GM21576 (cell line): ENCODE results near the gene COL17A1.

ENCODE experiments used
- ATAC-seq: cut with Tn5 transposase; IDR thresholded peaks from one replicate; pipeline ENCODE4 v1.9.1; 2021; ENCODE audit warnings: mild to moderate bottlenecking, moderate library complexity; ENCODE audit not compliant: unreplicated experiment

The COL17A1 gene

DNA sequence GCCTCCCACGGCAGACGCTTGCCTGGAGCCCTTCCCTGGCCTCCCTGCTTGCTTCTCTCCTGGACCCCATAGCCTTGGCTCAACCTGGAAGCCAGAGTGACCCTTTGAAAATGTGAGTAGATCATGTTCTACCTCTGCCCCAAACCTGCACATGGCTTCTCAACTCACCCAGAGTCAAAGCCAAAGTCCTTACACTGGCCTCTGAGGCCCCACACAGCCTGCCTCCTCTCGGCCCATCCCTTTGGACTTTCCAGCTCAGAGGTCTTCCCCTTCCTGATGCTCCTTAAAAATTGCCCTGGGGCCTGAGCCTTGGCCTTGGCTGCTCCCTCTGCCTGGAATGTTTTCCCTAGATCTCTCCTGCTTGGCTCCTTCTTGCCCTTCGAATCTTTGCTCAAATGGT, 32.5 kb downstream of the COL17A1 start:
- ATAC-seq = no peak

DNA sequence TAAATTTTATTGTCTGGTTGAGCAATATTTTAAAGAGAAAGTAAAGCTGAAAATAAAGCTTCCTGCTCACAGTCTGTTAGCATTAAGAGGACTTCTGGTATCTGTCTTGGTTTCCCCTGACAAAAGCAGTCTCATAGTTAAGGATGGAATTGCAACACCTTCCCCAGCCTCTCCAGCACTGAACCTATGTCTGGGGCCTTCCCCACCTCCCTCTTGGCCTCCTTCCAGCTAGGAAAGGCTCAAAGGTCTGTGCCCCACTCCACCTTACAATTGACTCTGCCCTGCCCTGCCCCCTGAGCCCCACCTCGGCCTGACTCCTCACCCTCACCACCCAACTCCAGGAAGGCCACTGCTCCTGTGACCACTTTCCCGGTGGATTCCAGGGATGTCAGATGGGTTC, 33.2 kb downstream of the COL17A1 start:
- ATAC-seq = no peak

DNA sequence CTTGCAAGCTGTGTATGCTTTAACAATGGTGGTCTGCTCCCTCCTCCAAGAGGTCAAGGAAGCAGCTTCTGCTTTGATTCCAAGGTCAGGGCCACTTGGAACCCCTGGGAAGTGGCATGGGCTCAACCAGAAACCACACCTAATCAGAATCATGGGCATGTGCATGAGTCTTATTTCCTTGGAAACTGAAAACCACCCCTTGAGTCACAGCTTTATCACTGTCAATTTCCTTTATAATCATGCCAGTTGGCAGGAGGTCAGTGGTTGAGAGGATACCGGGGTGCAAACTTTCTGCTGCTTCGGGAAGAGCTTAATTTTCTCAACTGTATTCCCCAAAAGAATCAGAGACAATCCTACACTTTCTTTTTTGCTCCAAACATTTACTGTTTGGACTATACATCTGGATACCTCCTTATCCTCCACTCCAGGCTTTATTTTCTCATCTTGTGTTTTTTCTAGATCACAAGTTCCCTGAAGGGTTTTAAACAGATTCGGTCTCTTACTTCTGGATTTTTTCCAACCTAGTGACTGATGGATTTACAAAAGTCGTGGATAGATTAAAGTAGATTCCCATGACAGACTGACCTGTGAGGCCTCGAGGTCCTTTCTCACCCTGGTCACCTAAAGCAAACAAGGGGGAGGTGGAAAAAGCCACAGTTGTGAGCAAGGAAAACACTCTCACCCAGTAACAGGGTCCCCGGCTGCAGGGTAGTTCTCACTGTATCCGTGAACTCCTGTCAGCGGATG, 36.0 kb downstream of the COL17A1 start:
- no peak for ATAC-seq

DNA sequence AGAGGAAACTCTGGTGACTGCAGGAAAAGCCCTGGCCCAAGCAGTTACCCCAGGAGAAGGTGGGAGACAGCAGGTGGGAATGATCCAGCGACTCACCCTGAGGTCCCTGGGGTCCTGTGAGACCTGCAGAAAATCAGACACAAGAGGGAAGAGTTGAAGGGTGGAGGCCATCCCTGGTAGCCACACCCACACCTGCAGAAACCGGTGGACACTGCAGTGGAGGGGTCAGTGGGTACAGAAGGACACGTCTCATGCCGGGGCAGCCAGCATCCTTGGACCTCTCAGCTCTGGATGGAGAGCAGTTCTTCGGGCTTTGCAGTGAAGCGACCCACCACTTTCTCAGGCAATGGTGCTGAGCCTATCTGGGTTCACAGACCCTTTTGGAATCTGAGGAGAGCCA, 39.0 kb downstream of the COL17A1 start:
- ATAC-seq = no peak

DNA sequence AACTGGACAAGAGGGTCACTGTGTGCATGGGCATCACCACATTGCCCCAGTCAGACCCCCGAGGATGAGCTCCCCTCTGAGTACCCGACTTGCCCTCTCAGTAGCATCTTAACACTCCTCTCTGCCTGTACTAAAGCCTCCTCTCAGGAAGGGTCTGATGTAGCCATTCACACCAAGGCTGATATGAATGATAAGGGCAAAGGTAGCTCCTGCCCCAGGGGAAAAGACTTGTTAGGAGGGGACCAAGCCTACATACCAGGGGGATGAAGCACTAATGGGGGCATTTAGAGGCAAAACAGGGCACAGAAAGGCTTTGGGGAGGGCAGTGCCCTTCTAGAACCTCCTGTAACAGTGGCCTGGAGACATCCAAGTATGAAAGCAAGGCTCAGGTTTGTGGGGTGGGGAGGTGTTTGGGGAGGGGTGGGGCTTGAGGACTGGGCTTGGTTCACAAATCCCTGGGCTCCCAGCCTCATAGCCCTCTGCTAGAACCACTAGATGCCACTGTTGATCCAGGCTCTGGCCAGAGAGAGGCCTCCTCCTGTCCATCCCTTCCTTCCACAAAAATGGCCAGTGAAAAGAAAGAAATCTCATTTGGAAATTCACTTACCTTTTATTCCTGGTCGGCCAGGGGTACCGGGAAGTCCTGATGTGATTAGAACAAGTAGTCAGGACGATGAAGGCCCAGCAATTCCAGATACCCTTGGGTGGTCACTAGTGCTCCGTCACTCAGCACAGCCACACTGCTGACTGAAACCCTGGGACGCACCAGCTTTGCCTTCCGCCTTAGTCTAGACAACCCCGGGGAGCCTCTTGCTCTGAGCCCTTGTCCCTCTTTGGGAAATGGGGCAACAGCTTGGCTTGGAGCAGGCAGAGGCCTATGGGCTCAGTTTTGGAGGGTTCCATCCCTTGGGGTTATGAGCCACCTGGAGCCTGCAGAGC, 40.3 kb downstream of the COL17A1 start:
- no peak for ATAC-seq

DNA sequence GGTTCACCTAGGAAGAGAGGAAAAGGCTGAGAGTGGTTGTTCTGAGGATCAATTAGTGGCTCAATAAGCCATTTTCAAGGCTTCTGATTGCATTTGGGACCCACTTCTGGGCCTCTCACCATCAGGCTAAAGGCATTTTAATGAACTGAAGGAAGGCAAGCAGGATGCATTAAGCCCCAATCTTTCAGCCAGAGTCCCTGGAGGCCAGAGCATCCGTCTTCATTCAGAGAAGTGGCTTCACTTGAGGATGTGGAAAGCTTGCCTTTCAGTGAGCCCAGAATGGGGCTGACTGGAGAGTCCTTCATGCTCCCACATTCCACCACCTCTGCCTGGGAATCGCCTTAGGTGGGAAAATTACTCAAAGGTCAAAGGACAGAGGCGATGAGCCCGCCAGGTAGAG, 41.8 kb downstream of the COL17A1 start:
- ATAC-seq = no peak

DNA sequence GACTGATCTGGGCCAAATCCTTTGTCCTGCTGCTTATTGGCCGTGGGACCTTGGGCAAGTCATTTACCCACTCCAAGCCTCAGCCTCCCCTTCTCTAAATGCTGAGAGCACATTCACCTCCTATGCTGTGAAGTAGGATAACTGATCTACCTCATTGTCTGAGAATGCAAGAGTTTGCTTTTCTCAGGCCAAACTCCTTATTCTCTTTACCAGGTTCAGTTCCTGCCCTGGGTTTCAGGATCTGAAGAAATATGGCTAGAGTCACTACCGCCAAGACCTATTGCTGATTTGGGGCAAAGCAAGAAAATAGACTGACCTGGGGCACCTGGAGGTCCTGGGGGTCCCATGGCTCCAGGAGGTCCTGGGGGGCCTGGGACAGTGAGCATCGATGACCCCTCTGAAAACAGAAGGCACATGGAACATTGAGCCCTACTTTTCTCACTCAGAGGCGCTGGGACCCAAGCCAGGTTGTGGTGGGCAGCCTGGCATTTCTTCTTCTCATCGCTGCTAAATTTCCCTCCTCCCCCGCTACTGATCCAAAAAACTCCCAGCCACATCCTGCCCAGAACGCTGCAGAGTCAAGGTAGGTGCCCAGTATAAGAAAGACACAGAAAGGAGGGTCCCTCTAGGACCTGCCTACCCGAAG, 42.4 kb downstream of the COL17A1 start:
- no peak for ATAC-seq

DNA sequence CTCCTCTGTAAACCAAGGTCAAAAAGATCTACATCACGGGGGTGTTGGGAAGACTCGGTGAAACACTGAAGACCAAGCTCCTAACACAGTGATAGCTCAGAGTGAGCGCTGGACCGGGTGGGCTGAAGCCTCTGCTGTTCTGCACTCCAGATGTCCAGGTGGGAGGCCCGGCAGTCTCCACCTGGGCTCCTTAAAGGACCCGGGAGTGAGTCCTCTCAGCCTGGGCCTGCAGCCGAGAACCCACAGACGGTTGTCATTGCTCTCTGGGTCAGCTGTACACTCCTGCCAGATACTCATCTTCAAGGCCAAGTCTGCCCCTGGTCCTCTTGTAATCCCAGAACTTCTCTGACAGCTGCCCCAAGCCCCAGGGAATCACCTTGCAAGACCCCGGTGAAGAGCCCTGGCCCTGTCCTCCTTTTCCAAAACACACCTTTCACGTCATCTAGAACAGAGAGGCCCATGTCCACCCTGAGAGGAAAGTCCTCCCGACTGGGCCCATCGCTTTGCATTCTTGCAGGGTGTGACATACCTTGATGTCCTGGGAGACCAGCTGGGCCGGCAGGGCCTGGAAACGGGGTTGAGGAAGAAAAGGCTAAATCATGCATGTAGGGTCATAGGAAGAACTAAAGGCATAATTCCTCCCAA, 43.7 kb downstream of the COL17A1 start:
- no peak for ATAC-seq

DNA sequence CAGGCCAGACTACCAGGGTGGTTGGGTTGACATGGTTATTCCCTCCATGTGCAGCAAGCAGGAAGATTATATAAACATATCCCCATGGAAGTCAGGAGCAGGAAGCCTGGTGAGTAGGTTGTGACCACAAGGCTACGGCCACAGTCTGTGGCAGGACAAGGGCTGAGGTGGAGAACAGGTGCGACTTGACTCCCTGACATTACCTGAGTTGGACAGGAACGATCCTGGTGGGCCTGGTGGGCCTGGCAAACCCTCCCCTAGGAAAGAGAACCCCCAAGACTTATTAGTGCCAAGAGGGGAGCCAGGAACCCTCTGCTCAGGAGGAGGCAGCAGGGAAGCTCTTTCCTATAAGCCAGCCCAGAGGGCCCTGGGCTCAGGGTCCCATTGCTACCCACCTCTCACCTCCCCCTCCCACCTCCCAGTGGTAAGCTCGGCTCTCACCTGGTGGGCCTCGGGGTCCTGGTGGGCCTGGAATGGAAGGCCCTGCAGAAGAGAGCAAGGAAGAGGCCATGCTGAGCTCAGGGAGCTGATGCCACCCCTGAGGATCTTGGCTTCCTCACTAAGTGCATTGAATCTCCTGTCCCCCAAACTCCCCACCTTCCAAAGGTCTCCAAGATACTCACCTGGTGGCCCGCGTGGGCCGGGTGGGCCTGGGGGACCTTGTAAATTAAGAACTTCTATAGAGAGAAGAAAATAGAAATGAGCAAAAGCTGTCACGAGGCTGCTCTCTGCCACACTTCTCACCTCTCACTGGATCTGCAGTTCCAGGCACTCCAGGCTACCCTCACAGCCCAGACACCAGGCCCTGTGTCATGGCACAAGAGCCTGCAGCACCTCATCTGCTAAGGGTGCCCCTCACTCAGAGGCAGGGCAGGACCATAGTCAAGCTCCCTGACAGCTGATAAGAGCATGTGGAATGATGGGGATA, 44.6 kb downstream of the COL17A1 start:
- no peak for ATAC-seq

DNA sequence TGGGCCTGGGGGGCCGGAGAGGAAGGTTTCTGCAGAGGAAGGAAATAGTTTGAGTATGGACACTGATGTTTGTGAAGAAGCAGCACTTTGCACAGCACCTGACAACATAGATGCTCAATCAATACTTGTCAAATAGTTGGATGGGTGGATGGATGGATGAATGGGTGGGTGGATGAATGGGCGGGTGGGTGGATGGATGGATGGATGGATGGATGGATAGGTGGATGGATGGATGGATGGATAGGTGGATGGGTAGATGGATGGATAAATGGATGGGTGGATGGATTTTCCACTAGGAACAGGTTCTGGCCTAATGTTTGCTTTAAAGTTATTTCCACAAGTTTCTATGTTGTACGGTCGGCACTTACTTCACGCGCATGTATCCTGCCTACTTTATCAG, 45.3 kb downstream of the COL17A1 start:
- no peak for ATAC-seq

DNA sequence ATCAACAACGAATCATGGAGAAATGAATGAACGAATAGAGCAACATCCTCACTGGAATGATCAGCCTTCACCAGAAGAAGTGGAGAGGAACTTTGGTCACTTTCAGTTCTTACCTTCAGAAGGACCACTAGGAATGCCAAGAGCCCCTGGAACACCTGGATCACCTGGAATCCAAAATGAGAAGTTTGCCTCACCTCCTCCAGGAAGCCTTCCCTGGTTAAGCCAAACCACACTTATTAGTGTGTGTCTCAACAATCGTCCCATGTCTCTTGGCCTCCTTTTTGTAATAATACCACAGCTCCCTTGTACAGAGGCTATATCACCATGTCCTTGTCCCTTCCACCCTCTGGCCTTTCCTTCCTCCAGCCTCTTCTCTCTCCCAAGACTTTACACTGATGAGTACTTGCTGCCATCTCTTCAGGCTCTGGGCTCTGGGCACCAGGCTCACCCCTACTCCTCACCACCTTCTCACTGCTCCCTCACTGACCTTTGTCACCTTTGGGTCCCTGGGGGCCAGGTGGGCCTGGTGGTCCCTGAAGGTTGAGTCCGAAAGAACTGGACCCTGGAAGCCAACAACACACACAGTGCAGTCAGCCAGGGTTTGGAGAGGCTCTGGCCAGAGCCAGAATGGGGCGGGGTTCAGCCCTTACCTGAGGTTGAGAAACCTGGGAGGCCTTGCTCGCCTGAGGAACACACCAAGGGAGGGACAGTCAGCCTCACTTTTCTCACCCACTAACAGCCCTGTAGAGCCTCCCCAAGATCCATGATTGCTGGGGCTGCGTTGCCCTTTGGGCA, 46.5 kb downstream of the COL17A1 start:
- ATAC-seq = no peak

DNA sequence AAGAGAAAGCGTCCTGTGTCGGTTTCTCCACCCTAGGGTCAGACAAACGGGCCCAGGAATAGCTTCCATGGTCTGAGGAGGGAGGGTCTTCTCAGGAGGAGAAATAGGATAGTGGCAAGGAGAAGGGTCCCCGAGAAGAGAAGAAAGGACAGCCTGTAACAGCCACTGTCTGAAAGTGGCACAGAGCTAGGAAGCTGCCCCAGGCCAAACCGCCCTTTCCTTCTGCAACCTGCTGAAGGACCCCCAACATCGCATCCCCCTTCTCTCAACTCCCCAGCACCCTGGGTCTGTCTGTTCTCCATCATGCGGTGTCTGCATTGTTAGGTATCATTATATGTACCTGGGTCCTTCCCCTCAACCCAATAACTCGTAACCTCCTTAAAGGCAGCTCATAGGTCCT, 47.1 kb downstream of the COL17A1 start:
- no peak for ATAC-seq

DNA sequence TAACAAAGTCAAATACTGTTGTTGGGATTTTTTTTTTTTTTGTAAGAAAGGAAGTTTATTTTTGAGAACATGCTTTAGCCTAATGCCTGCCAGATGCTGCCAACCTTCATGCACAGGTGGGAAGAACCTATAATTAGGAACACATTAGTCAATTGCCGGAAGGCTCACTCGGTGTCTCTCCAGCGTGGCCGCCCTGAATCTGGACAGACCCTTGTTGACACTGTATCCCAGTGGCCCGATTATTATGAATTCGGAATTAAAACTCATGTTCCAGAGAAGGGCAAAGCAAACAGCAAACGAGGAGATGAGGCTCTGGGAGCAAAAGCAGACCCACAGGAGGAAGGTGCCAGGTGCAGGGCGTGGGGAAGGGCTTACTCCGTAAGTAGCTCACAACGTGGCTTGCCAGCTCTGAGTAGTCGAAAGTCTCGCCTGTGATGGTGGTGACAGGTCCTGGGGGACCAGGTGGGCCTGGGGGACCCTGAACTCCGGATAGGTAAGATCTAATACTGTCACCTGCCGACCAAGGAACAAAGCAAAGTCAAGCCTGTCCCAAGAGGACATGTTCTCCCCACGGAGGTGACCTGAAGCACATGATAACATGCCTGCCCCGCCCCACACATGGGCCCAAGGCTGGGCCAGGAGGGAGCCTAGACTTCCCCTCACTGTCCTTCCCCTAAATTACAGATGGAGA, 48.3 kb downstream of the COL17A1 start:
- no peak for ATAC-seq

DNA sequence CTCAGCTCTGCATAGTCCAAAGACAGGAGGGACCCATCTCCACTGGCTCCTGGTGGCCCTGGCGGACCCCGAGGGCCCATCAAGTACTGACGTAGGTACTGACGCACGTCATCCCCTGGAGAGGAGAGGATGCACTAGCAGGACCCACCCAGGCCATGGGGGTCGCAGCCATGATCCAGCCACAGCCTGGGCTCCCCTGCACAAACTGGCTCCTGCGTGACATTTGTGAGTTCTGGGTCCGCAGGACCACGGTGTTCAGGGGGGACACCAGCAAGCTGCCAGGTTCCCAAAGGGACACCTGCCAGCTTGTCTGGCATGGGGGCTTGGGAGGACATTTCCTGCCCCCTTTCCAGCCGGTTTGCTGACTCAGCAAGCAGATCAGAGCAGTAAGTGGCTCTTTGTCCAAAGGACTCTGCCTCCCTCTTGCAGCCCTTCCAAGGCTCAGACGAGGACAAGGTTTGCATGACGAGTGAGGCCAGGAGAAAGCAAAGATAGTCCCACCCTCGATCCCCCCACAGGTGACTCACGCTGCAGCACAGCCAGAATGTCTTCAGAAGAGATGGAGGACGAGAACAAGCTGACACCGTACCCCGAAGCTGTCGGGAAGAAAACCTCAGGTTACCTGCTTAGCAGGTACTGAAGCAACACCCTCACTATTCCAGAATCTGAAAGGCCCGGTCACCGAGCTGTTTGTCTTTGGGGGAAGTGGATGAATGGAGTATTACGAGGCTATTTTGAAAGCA, 49.0 kb downstream of the COL17A1 start:
- no peak for ATAC-seq

DNA sequence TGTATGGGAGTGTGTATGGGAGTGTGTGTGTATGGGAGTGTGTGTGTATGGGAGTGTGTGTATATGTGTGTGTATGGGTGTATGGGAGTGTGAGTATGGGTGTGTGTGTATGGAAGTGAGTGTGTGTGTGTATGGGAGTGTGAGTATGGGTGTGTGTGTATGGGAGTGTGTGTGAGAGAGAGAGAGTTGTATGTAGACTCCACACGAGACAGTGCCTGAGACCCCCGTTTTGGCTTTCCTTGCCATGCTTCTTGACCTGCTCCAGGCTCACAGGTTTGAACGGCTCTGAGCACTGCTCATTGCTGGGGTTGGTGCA, 49.7 kb downstream of the COL17A1 start:
- no peak for ATAC-seq

DNA sequence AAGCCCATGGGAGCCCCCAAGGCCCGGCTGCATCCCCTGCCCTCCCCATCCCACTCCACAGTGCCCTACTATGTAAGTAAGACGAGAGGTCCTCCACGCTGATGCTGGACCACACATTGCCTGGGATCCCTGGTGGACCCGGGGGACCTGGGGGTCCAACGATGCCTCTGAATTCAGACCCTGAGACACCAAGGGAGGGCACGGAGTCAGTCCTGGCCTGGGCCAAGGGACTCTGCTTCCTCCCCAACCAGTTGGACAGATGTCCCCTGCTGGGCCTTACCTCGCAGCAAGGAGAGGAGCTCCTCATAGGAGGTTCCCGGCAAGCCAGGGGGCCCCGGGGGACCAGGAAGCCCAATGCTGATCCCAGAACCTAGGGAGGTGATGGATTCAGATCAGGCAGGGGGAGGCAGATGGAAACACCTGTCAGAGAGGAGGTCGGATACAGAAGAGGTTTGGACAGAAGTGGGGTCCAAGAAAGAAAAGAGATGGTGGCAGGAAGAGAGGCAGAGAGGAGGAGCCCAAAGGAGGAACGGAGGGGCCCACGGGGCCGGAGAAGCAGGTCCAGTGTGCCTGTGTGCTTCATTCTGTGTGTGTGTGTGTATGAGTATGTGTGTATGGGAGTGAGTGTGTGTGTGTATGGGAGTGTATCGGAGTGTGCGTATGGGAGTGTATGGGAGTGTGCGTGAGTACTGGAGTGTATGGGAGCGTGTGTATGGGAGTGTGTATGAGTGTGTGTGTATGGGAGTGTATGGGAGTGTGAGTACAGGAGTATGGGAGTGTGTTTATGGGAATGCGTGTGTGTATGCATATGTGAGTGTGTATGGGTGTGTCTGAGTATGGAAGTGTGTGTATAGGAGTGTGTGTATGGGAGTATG, 50.2 kb downstream of the COL17A1 start:
- no peak for ATAC-seq
